Trophoblast cell (in vitro differentiated cells and primary cell): ENCODE measurements around the gene GAB2.

Experiments
- DNase-seq, 2 donors: peaks; one replicate each; pipeline ENCODE4 v3.0.0-alpha.2; 2016
- H2AFZ ChIP-seq: 2 replicates; pipeline ENCODE4 v1.6.1; 2013; ENCODE audit warnings: low read length, moderate library complexity, mild to moderate bottlenecking; ENCODE audit not compliant: insufficient read depth, poor library complexity
- H2AK5ac ChIP-seq: 2 replicates; pipeline ENCODE4 v1.6.1; 2013; ENCODE audit warnings: mild to moderate bottlenecking, low read length
- H2BK120ac ChIP-seq: 2 replicates; pipeline ENCODE4 v1.6.1; 2013; ENCODE audit warnings: low read length, mild to moderate bottlenecking, moderate library complexity; ENCODE audit not compliant: insufficient read depth, poor library complexity
- H2BK12ac ChIP-seq: 2 replicates; pipeline ENCODE4 v1.6.1; 2013; ENCODE audit warnings: mild to moderate bottlenecking, low read length, moderate library complexity
- H2BK5ac ChIP-seq: 2 replicates; pipeline ENCODE4 v1.6.1; 2013; ENCODE audit warnings: low read length, low read depth, moderate library complexity, mild to moderate bottlenecking; ENCODE audit not compliant: poor library complexity
- H3K14ac ChIP-seq: 2 replicates; pipeline ENCODE4 v1.6.1; 2013; ENCODE audit warnings: mild to moderate bottlenecking, low read length
- H3K18ac ChIP-seq: 2 replicates; pipeline ENCODE4 v1.6.1; 2013; ENCODE audit warnings: mild to moderate bottlenecking, low read length
- H3K23ac ChIP-seq: 2 replicates; pipeline ENCODE4 v1.6.1; 2013; ENCODE audit warnings: low read length
- H3K27ac ChIP-seq: 2 replicates; pipeline ENCODE4 v1.5.1; 2013; ENCODE audit warnings: low read depth, mild to moderate bottlenecking, inconsistent platforms, low read length, moderate library complexity
- H3K27me3 ChIP-seq: 2 replicates; pipeline ENCODE4 v1.6.1; 2013; ENCODE audit warnings: inconsistent platforms, mild to moderate bottlenecking, low read length, moderate library complexity; ENCODE audit not compliant: insufficient read depth
- H3K36me3 ChIP-seq, 2 experiments: 1 replicate in 1 of 2; 2 replicates in 1 of 2; pipeline ENCODE4 v1.6.1; 2013; ENCODE audit warnings: low read length in 2 of 2, mild to moderate bottlenecking in 2 of 2, moderate library complexity in 1 of 2; ENCODE audit not compliant: insufficient read depth in 2 of 2, control insufficient read depth in 1 of 2
- H3K4ac ChIP-seq: 2 replicates; pipeline ENCODE4 v1.6.1; 2013; ENCODE audit warnings: low read depth, mild to moderate bottlenecking, low read length, moderate library complexity
- H3K4me1 ChIP-seq, 2 experiments: 1 replicate in 1 of 2; 2 replicates in 1 of 2; pipeline ENCODE4 v1.6.1; 2013; ENCODE audit warnings: low read length in 2 of 2, mild to moderate bottlenecking in 2 of 2, moderate library complexity in 1 of 2; ENCODE audit not compliant: insufficient read depth in 2 of 2, control insufficient read depth in 1 of 2
- H3K4me2 ChIP-seq: 2 replicates; pipeline ENCODE4 v1.6.1; 2013; ENCODE audit warnings: inconsistent platforms, mild to moderate bottlenecking, low read length, moderate library complexity
- H3K4me3 ChIP-seq: 2 replicates; pipeline ENCODE4 v1.5.1; 2013; ENCODE audit warnings: mild to moderate bottlenecking, low read depth, low read length, inconsistent platforms
- H3K79me1 ChIP-seq: one replicate; pipeline ENCODE4 v1.6.1; 2013; ENCODE audit warnings: low read length
- H3K79me2 ChIP-seq: 2 replicates; pipeline ENCODE4 v1.6.1; 2013; ENCODE audit warnings: low read length, mild to moderate bottlenecking; ENCODE audit not compliant: control insufficient read depth, insufficient read depth, poor library complexity
- H3K9ac ChIP-seq: 2 replicates; pipeline ENCODE4 v1.6.1; 2013; ENCODE audit warnings: mild to moderate bottlenecking, low read length
- H3K9me3 ChIP-seq: 2 replicates; pipeline ENCODE4 v1.6.1; 2013; ENCODE audit warnings: low read depth, mild to moderate bottlenecking, control low read depth, inconsistent platforms, low read length; ENCODE audit not compliant: insufficient read depth
- H4K12ac ChIP-seq: 2 replicates; pipeline ENCODE4 v1.6.1; 2013; ENCODE audit warnings: low read depth, mild to moderate bottlenecking, low read length, moderate library complexity
- H4K8ac ChIP-seq: 2 replicates; pipeline ENCODE4 v1.6.1; 2013; ENCODE audit warnings: low read depth, mild to moderate bottlenecking, low read length, moderate library complexity
- H4K91ac ChIP-seq: one replicate; pipeline ENCODE4 v1.6.1; 2013; ENCODE audit warnings: low read depth, mild to moderate bottlenecking, low read length, moderate library complexity
- WGBS: extraction: QIAGEN DNeasy Blood & Tissue Kit; methylation state at CpG from one replicate; pipeline ENCODE4 v1.1.7; 2013; ENCODE audit warnings: missing lambda C conversion rate; ENCODE audit not compliant: insufficient read length, insufficient coverage; ENCODE audit errors: extremely low coverage; 5-methylcytosine and 5-hydroxymethylcytosine counted together

GAB2 gene

DNA sequence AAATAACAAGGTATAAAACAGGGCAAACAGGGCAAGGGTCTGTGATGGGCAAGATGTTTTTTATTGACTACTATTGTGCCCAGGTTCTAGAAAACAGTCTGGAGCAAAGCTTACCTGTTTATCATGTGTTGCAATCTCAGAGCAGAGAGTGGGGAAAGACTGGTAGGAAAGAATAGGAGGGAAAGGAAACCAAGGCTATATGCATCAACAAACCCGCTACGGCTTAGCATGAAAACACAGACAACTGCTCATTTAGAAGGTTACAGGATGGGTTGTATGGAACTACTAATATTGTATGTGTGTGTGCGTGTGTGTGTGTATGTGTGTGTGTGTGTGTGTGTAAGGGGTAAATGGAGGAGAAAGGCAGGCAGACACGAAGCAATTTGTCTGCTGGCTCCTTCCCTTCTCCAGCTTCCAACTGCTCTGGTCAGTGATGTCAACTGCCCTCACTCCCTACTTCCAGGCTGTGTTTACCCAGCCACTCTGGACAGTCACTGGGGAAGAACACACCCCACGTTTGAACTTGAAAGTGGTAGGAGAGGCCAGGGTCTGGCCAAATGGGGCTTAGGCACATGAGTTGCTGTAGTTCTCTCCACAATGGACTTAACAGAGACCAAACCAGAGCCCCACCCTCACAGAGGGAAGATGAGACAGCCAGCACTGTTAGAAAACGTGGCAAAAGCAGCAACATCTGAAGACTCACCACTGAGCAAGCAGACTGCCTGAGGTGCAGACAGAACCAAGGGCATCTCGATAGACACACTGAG, 47.0 kb downstream of the GAB2 start:
- H3K23ac ChIP-seq, result no peak overlapping the region
- H3K14ac ChIP-seq, result peak overlapping the region; percentile 61
- peaks cover 4% of the 10 kb centered on the region for H3K79me2 ChIP-seq
- H3K27ac ChIP-seq, result peak overlapping the region; percentile 62
- no CpG with 5 or more reads among the region's 7 CpGs for WGBS
- peak overlapping the region; percentile 26 for H2BK12ac ChIP-seq
- no peaks in the 10 kb centered on the region for H3K9me3 ChIP-seq
- H2AFZ ChIP-seq, result no peak overlapping the region
- H2BK5ac ChIP-seq, result peak overlapping the region; percentile 42
- H3K9ac ChIP-seq, result no peak overlapping the region
- H2AK5ac ChIP-seq, result no peak overlapping the region
- no peak overlapping the region for H3K4me3 ChIP-seq
- peak overlapping the region; percentile 66 for H4K91ac ChIP-seq
- peak overlapping the region; percentile 9 for H3K4ac ChIP-seq
- H4K8ac ChIP-seq, result peak overlapping the region; percentile 3
- peak overlapping the region; percentile 28 for H3K18ac ChIP-seq
- H4K12ac ChIP-seq, result peak overlapping the region; percentile 49
- H3K4me1 ChIP-seq, result peaks cover 9 to 12% of the 10 kb centered on the region in 2 experiments
- no peak overlapping the region for H2BK120ac ChIP-seq
- H3K79me1 ChIP-seq, result peaks cover 8% of the 10 kb centered on the region
- peak overlapping the region; percentile 27 for H3K4me2 ChIP-seq
- no peak for DNase-seq
- H3K27me3 ChIP-seq, result no peaks in the 10 kb centered on the region
- no peaks in the 10 kb centered on the region for H3K36me3 ChIP-seq

DNA sequence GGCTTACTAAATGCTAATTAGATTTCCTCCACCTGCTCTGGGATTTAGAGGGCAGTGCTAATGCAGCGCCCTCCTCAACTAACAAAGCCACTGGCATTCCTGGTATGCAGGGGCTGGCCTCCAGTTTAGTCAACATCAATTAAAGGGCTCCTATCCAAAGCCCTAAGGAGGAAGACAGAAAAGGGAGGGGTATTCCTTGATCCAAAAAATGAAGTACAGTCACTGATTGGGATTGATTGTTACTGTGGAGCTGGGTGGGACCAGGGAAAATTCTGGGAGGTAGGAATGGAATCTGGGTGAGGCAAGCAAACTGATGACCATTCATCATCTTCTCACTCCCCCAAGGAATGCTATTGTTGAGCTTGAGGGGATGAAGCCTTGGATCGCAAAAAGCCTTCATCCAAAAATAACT, 52.2 kb downstream of the GAB2 start:
- H2BK12ac ChIP-seq, result no peak overlapping the region
- H3K27me3 ChIP-seq, result no peaks in the 10 kb centered on the region
- H3K14ac ChIP-seq, result no peak overlapping the region
- no peak overlapping the region for H3K23ac ChIP-seq
- H3K9me3 ChIP-seq, result no peaks in the 10 kb centered on the region
- no peak overlapping the region for H2AK5ac ChIP-seq
- H3K79me2 ChIP-seq, result peaks cover 7% of the 10 kb centered on the region
- H3K9ac ChIP-seq, result no peak overlapping the region
- H3K4me1 ChIP-seq, result peaks cover 10 to 15% of the 10 kb centered on the region in 2 experiments
- no peaks in the 10 kb centered on the region for H3K36me3 ChIP-seq
- peak overlapping the region; percentile 58 for H3K27ac ChIP-seq
- H2AFZ ChIP-seq, result no peak overlapping the region
- H2BK120ac ChIP-seq, result no peak overlapping the region
- no peak overlapping the region for H3K4me3 ChIP-seq
- no peak overlapping the region for H4K8ac ChIP-seq
- H2BK5ac ChIP-seq, result no peak overlapping the region
- H3K4me2 ChIP-seq, result peak overlapping the region; percentile 8
- peaks cover 3% of the 10 kb centered on the region for H3K79me1 ChIP-seq
- no CpG with 5 or more reads among the region's 2 CpGs for WGBS
- peak in 1 of 2 donors; percentile 30 for DNase-seq
- no peak overlapping the region for H3K18ac ChIP-seq
- no peak overlapping the region for H4K12ac ChIP-seq
- H4K91ac ChIP-seq, result no peak overlapping the region
- no peak overlapping the region for H3K4ac ChIP-seq

DNA sequence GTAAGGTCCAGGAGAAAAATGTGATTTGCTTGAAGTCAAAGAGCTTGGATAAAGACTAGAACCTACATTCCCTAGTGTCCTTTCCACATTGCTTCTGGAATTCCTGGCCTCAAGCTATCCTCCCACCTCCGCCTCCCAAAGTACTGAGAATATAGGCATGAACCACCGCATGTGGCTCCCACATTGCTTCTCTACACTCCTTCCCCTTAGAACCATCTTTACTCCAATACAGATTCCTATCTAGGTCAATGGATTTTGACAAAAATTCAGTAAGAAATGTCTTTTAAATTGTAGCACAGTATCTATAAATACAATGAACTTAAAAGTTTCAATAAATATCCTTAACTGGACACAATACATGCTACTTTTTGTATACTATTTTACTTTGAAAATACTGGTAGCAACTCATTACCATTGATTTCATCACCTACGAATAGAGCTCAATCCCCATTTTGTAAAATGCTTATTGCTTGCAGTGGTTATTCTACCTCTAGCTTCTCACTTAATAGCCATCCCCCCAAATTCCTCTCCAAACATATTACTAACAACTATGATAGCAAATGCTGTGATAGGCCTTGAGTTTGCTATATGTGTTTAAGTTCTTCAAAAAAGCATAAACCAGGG, 53.4 kb downstream of the GAB2 start:
- Histone ChIP-seq H2BK12ac (no peak overlapping the region), H3K9ac (no peak overlapping the region), H3K14ac (no peak overlapping the region), H3K27me3 (no peaks in the 10 kb centered on the region), H3K4me2 (no peak overlapping the region), H2AFZ (no peak overlapping the region), H4K12ac (no peak overlapping the region), H3K23ac (no peak overlapping the region), H4K8ac (no peak overlapping the region), H3K27ac (peak overlapping the region; percentile 80), H2BK5ac (no peak overlapping the region), H3K36me3 (no peaks in the 10 kb centered on the region), H3K4ac (no peak overlapping the region), H3K4me1 (peaks cover 10 to 14% of the 10 kb centered on the region in 2 experiments), H4K91ac (no peak overlapping the region), H3K18ac (no peak overlapping the region), H3K79me1 (peaks cover 3% of the 10 kb centered on the region), H3K79me2 (peaks cover 9% of the 10 kb centered on the region), H2BK120ac (no peak overlapping the region), H3K9me3 (no peaks in the 10 kb centered on the region), H2AK5ac (no peak overlapping the region), H3K4me3 (no peak overlapping the region)
- no peak for DNase-seq
- WGBS, result no CpG with 5 or more reads among the region's 3 CpGs

DNA sequence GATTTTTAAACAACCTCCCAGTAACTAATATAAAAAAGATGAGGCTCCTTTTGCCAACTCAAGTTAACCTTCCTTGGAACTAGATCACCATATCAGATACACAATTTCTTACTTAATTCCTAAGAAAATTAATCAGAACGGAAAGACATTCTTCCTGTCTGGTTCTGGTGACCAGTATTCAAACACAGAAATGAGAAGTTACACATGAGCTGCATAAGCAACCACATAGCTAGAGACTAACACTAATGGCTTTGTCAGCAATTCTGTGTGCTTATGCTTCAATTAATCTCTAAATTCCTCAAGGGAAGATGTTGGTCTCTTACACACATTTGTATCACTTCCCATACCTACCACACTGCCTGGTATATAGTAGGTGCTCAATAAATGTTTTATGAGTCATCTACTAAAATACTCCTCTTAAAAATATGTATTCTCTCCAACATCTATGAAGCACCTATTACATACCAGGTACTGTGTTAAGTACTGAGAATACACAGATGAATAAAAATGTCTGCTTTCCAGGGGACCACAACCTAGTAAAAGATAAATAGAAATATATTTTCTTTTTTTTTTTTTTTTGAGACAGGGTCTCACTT, 54.5 kb downstream of the GAB2 start:
- H2BK12ac ChIP-seq, result no peak overlapping the region
- no peaks in the 10 kb centered on the region for H3K27me3 ChIP-seq
- no peak overlapping the region for H2BK5ac ChIP-seq
- no CpG with 5 or more reads among the region's 1 CpG for WGBS
- peaks cover 9% of the 10 kb centered on the region for H3K79me2 ChIP-seq
- no peak for DNase-seq
- H3K36me3 ChIP-seq, result no peaks in the 10 kb centered on the region
- peak overlapping the region; percentile 80 for H3K27ac ChIP-seq
- H3K9me3 ChIP-seq, result no peaks in the 10 kb centered on the region
- H4K12ac ChIP-seq, result no peak overlapping the region
- peak overlapping the region; percentile 94 for H2BK120ac ChIP-seq
- H4K91ac ChIP-seq, result peak overlapping the region; percentile 83
- no peak overlapping the region for H3K4me2 ChIP-seq
- no peak overlapping the region for H3K14ac ChIP-seq
- peaks cover 3% of the 10 kb centered on the region for H3K79me1 ChIP-seq
- no peak overlapping the region for H2AK5ac ChIP-seq
- no peak overlapping the region for H2AFZ ChIP-seq
- no peak overlapping the region for H3K4me3 ChIP-seq
- no peak overlapping the region for H3K23ac ChIP-seq
- H3K9ac ChIP-seq, result no peak overlapping the region
- no peak overlapping the region for H3K18ac ChIP-seq
- H3K4ac ChIP-seq, result no peak overlapping the region
- H4K8ac ChIP-seq, result peak overlapping the region; percentile 82
- peaks cover 10 to 14% of the 10 kb centered on the region in 2 experiments for H3K4me1 ChIP-seq
